Epithelial cell of proximal tubule (primary cell): Measurements from ENCODE around the gene FNDC3B. TPM values are rescaled to one million over a fixed set of nuclear protein-coding genes. Genes with fewer than 3 reads are reported as not detected.
"Not testable (repeated sequence)": the region's sequence is repeated elsewhere in the genome, so short reads cannot be mapped to it uniquely, and the experiment has no call there.

ENCODE experiments used
- DNase-seq: peaks from one replicate; pipeline ENCODE4 v3.0.0-alpha.2; 2011; ENCODE audit warnings: low read depth
- H3K4me3 ChIP-seq: 2 replicates; pipeline ENCODE4 v1.5.1; 2011; ENCODE audit warnings: low read depth, mild to moderate bottlenecking, low read length
- total RNA-seq: library from RNA; depleted of rRNA; stranded (reverse); fragments of >200 nt; gene quantifications from 2 replicates; pipeline ENCODE4 v1.2.3, GENCODE V29; 2015
- TF ChIP-seq, protein P1 (sequence below): conservative IDR thresholded peaks from 2 replicates; pipeline ENCODE4 v1.5.1; 2012; ENCODE audit warnings: low read depth, mild to moderate bottlenecking, low read length

The FNDC3B gene
- total RNA-seq, 1 donor from 2014 or later: 37.3 TPM

- TF ChIP-seq, protein P1, sequence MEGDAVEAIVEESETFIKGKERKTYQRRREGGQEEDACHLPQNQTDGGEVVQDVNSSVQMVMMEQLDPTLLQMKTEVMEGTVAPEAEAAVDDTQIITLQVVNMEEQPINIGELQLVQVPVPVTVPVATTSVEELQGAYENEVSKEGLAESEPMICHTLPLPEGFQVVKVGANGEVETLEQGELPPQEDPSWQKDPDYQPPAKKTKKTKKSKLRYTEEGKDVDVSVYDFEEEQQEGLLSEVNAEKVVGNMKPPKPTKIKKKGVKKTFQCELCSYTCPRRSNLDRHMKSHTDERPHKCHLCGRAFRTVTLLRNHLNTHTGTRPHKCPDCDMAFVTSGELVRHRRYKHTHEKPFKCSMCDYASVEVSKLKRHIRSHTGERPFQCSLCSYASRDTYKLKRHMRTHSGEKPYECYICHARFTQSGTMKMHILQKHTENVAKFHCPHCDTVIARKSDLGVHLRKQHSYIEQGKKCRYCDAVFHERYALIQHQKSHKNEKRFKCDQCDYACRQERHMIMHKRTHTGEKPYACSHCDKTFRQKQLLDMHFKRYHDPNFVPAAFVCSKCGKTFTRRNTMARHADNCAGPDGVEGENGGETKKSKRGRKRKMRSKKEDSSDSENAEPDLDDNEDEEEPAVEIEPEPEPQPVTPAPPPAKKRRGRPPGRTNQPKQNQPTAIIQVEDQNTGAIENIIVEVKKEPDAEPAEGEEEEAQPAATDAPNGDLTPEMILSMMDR: no peak
- no peak for DNase-seq
- H3K4me3 ChIP-seq: no peak overlapping the region
Observed at GRCh38 chr3:172087198-172087597, 47.8 kb downstream of the FNDC3B start.

GRCh38 chr3:172087602-172088580, 48.5 kb downstream of the FNDC3B start:
- DNase-seq: no peak
- TF ChIP-seq, protein P1: no peak
- no peak overlapping the region for H3K4me3 ChIP-seq

- no peak overlapping the region for H3K4me3 ChIP-seq
- no peak for DNase-seq
- TF ChIP-seq, protein P1: no peak
Observed at GRCh38 chr3:172089250-172089649, 49.9 kb downstream of the FNDC3B start.

DNA sequence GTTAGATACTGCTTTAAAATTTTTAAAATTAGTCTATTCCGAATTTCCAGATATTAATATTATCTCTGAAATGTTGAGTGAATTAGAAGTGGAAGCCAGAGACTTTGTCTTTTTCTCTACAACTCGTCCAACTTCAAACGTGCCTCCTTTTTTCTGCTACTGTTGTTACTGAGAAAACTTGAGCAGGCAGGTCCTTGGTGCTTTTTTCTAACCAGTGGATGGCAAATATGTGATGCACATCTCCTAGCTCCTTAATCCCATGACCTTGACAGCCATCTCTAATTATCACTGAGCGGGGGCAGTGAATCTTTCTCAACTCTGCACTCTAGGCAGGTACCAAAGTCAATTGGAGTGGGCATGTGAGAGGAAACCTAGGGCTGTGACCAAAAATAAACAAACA, 50.7 kb downstream of the FNDC3B start:
- no peak overlapping the region for H3K4me3 ChIP-seq
- TF ChIP-seq, protein P1: no peak
- DNase-seq: no peak

- TF ChIP-seq, protein P1: no peak
- no peak for DNase-seq
- H3K4me3 ChIP-seq: no peak overlapping the region
Observed at GRCh38 chr3:172092658-172093057, 53.3 kb downstream of the FNDC3B start.

GRCh38 chr3:172093581-172094443, 54.4 kb downstream of the FNDC3B start:
- DNase-seq, H3K4me3 ChIP-seq: not testable (repeated sequence)
